GM21825 (cell line): ENCODE data around the gene SLC9A5.
A peak's percentile ranks its signal among the peaks of the same experiment; 100 is the strongest.

Source experiments
- ATAC-seq: cut with Tn5 transposase; IDR thresholded peaks from one replicate; pipeline ENCODE4 v1.9.1; 2021; ENCODE audit warnings: mild to moderate bottlenecking, moderate library complexity; ENCODE audit not compliant: unreplicated experiment

The SLC9A5 gene

GRCh38 chr16:67305216-67306071 is 56.7 kb downstream of the SLC9A5 start:
- ATAC-seq = no peak

- no peak for ATAC-seq
These were observed 61.8 kb downstream of the SLC9A5 start for GRCh38 chr16:67310561-67310960.

GRCh38 chr16:67311607-67312488 is 63.1 kb downstream of the SLC9A5 start:
- ATAC-seq = peak; percentile 81

- ATAC-seq = no peak
These were observed 63.9 kb downstream of the SLC9A5 start for GRCh38 chr16:67312719-67313118.

GRCh38 chr16:67317853-67318252 is 69.1 kb downstream of the SLC9A5 start:
- no peak for ATAC-seq
